ENCODE measurements around the gene TPST1.
"Not testable (repeated sequence)": the region's sequence is repeated elsewhere in the genome, so short reads cannot be mapped to it uniquely, and the experiment has no call there.

GRCh38 chr7:66175006-66175405 is 30.1 kb upstream of the TPST1 start:
- TF ChIP-seq POLR2A, CTCF (IDR thresholded peaks at IDR 0.05): not testable (repeated sequence)
